Fibroblast of the aortic adventitia (primary cell): ENCODE results near the gene HIVEP2. TPM values are rescaled to one million over a fixed set of nuclear protein-coding genes. Genes with fewer than 3 reads are reported as not detected.
A peak's percentile ranks its signal among the peaks of the same experiment; 100 is the strongest.

Source experiments
- DNase-seq: peaks from one replicate; pipeline ENCODE4 v3.0.0-alpha.2; 2010; ENCODE audit warnings: low read depth
- H3K4me3 ChIP-seq: 2 replicates; pipeline ENCODE4 v1.5.1; 2011; ENCODE audit warnings: low read depth, mild to moderate bottlenecking, control low read depth, low read length, moderate library complexity
- total RNA-seq: library from RNA; depleted of rRNA; stranded (reverse); fragments of >200 nt; gene quantifications from 2 replicates; pipeline ENCODE4 v1.2.3, GENCODE V29; 2012; ENCODE audit warnings: low replicate concordance
- TF ChIP-seq, protein P1 (sequence below): IDR thresholded peaks from 2 replicates; pipeline ENCODE4 v1.5.1; 2011; ENCODE audit warnings: mild to moderate bottlenecking, low read length, control low read depth, inconsistent platforms; ENCODE audit not compliant: insufficient read depth

HIVEP2 gene
- total RNA-seq, 1 donor: 23.1 TPM

DNA sequence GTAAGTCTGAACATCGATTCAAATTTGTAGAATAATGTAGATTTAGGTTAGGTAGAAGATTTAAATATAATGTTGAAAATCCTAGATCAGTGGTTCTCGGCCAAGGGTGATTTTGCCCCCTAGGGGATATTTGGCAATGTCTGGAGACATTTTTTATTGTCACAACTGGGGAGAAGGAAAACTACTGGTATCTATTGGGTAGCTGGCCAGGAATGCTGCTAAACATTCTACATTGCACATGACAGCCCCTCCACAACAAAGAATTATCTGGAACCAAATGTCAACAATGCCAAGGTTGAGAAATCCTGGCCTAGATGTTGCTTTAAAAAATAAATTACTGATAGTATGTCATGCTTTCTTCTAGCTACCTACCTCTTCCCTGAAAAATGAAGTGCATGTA is 76.1 kb downstream of the HIVEP2 start:
- H3K4me3 ChIP-seq: no peak overlapping the region
- peak; percentile 50 for DNase-seq
- TF ChIP-seq, protein P1, sequence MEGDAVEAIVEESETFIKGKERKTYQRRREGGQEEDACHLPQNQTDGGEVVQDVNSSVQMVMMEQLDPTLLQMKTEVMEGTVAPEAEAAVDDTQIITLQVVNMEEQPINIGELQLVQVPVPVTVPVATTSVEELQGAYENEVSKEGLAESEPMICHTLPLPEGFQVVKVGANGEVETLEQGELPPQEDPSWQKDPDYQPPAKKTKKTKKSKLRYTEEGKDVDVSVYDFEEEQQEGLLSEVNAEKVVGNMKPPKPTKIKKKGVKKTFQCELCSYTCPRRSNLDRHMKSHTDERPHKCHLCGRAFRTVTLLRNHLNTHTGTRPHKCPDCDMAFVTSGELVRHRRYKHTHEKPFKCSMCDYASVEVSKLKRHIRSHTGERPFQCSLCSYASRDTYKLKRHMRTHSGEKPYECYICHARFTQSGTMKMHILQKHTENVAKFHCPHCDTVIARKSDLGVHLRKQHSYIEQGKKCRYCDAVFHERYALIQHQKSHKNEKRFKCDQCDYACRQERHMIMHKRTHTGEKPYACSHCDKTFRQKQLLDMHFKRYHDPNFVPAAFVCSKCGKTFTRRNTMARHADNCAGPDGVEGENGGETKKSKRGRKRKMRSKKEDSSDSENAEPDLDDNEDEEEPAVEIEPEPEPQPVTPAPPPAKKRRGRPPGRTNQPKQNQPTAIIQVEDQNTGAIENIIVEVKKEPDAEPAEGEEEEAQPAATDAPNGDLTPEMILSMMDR: no peak

DNA sequence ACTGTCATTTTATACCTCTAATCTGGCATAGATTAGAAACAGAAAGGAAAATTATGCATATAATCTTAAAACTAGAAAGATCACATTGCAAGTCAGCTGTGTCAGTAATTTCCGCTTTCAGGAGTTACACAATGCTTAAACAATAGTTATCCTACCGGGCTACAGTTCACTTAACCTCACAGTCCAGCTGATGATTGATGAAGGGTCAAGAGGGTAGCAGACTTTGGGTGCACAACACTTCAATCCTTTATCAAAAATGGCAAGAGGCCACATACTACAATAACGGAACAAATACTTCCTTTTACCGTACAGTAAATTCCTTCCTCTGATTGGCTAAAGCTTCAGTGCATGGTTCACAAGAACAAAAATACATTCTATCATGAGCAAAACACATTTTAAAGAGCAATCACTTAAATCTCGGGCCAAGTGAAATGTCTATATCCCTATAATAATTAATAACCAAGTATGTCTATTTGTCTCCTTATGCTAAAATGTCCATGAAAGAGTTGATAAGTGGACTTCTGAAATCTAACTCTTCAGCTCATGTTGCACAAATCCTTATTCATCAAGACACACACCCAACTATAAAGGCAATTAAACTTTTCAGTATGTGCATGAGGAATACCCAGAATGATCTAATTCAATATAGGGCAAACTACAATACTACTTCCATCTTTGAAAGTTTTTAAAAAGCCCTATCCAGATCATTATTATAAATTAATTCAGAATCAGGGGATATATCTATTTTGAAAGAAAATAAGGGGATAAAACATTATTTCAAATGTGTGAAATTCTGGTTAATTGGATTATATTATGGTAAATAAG is 76.8 kb downstream of the HIVEP2 start:
- DNase-seq: peak; percentile 97
- peak overlapping the region; percentile 1 for H3K4me3 ChIP-seq
- TF ChIP-seq, protein P1: no peak

DNA sequence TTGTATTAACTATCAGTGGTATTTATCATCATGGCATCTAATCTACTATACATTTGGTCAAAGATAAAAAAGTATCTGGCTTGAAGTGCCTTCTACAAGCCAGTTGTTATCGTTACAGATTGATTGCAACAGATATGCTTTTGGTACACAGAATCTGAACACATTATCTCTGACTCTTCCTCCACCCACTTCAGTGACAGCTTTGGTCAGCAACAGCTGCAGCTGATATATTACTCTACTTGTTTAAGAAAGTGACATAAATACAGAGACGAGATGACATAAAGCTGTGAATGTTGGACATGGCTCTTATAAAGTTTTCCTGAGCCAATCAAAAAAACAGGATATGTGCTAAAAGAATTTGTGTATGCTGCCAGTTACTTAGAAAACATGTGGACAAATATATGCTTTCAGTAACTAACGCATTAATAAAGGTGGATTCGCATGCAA is 77.6 kb downstream of the HIVEP2 start:
- DNase-seq: peak; percentile 73
- TF ChIP-seq, protein P1: no peak
- H3K4me3 ChIP-seq: no peak overlapping the region

DNA sequence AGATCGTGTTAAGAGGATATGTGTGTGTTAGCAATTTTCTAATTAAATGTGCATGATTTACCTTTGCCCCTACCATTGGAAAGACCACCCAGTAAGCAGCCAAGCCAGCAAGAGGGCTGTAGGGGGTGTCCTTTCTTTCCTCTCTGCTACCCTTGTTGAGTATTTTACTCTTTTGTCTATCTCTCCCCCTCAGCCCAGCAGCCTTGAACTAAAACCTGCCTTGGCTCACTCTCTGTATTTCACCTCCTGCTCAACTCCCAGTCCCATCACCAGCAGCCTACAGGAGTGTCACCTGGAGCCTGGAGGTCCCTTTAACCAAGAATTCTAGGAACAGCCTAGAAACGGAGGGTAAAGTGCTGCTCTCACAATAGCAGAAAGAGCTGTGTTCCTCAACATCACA is 81.0 kb downstream of the HIVEP2 start:
- DNase-seq: no peak
- TF ChIP-seq, protein P1: no peak
- H3K4me3 ChIP-seq: no peak overlapping the region

DNA sequence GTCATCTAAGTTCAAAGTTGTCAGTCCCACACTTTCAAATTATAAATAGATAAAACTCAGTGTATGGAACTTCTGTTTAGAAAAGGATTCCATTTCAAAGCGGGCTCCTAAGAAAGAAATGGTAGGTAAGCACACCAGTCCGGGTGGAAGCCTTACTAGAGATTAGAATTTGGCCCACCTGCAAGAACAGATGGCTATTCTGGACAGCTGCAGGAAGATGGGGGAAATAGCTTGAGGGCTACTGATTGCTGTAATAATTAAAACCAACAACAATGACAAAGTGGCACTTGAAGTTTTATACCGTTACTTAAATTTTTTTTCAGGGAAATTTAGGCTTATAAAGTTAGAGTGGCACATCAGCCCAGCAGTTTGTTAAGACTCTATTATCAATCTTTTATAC is 83.3 kb downstream of the HIVEP2 start:
- H3K4me3 ChIP-seq: no peak overlapping the region
- no peak for DNase-seq
- TF ChIP-seq, protein P1: no peak

DNA sequence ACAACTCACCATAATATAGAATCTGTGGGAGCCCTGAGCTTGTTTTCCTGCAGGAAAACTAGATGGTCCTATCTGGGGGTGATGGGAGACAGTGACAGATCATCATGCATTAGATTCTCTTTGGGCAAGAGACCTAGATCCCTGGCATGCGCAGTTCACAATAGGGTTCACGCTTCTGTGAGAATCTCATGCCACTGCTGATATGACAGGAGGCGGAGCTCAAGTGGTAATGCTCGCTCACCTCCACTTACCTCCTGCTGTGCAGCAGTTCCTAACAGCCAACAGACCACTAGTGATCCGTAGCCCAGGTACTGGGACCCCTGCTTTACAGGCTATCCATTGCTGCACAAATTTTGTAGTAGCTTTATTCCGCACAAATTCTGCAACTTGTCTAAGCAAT is 84.5 kb downstream of the HIVEP2 start:
- no peak overlapping the region for H3K4me3 ChIP-seq
- DNase-seq: no peak
- TF ChIP-seq, protein P1: no peak
